Diencephalon (tissue), 1 donor: ENCODE results near the gene MS4A6E. TPM values are rescaled to one million over a fixed set of nuclear protein-coding genes. Genes with fewer than 3 reads are reported as not detected.

ENCODE experiments used
- total RNA-seq: library from RNA; depleted of rRNA; stranded (reverse); fragments of >200 nt; gene quantifications from one replicate; pipeline ENCODE4 v1.2.3, GENCODE V29; 2014

The MS4A6E gene, protein sequence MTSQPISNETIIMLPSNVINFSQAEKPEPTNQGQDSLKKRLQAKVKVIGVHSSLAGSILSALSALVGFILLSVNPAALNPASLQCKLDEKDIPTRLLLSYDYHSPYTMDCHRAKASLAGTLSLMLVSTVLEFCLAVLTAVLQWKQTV
- total RNA-seq = not detected

DNA sequence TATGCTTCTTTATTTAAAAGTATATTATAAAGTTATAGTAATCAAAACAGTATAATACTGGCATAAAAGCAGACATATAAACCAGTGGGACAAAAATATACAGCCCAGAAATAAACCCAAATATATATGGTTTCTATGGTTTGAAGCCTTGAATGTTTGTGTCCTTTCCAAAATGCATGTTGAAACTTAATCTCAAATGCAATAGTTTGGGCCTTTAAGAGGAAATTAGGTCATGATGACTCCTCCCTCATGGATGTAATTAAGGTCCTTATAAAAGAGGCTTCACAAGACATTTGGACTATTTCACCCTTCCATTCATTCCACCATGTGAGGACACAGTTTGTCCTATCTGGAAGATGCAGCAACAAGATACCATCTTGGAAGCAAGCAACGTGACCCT lies at the start of gene MS4A6E:
TSS of gene MS4A6E (plus strand) at position 301 of the 400 bp plus-strand sequence. CDS start 7,641 bp downstream, outside the sequence.

DNA sequence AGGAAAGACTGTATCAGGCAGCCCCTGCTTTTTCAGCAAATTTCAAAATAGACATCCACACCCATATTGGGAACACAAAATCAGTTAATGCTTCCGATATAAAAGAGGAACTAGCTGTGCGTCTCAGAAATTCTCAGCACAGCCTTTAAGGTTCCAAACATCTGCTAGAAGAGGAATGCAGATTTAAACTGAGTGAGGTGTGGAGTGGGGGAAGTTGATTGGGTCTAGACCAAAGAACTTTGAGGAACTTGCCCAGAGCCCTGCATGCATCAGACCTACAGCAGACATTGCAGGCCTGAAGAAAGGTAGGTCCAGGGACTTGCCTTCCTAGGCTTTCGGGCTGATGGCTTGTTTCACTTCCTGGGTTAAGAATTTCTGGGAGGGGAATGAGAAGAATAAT lies 46.6 kb upstream of the MS4A6E start, which contains the start of gene MS4A4A:
TSS of gene MS4A4A (plus strand) at position 255 of the 400 bp plus-strand sequence. CDS start at position 265, 10 bp downstream.

DNA sequence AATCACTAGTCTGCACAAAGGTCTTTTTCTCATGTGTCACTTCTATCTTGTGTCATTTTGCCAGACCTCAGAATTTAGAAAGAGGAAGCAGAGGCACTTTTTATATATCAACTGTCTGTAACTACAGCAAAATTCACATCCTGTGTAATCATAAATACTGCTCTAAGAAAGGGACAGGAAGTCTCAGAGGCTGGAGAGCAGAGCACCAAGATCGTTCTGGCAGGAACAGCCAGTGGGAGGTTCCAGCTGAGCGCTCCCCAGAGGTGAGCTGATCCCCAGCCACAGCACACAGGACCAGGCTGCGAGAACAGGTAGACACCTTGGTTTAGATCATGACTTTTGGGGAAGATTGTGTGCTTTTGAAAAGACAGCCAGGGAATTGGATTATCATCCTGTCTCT lies 51.3 kb downstream of the MS4A6E start, which contains the start of gene MS4A7:
TSS of gene MS4A7 (plus strand) at position 179 of the 400 bp plus-strand sequence. CDS start 4,610 bp downstream, outside the sequence.

Other genes starting within 250 kb of the MS4A6E start
- gene MS4A2, start 238.6 kb upstream of the MS4A6E start, total RNA-seq = under 0.01 TPM
- 2.5 TPM for gene MS4A6A, start 144.2 kb upstream of the MS4A6E start, total RNA-seq
- gene MS4A4E, start 84.1 kb upstream of the MS4A6E start, total RNA-seq = not detected
- 2.1 TPM for gene MS4A4A, start 46.6 kb upstream of the MS4A6E start, total RNA-seq
- 2.1 TPM for gene MS4A7, start 51.3 kb downstream of the MS4A6E start, total RNA-seq
- gene MS4A14, start 69.2 kb downstream of the MS4A6E start, total RNA-seq = not detected
- not detected for gene MS4A5, start 102.3 kb downstream of the MS4A6E start, total RNA-seq
- gene MS4A1, start 128.6 kb downstream of the MS4A6E start, total RNA-seq = 0.23 TPM
- not detected for gene MS4A12, start 165.5 kb downstream of the MS4A6E start, total RNA-seq
- gene MS4A13, start 188.1 kb downstream of the MS4A6E start, total RNA-seq = not detected